K562 (cell line): ENCODE measurements around the gene NYAP1. TPM values are rescaled to one million over a fixed set of nuclear protein-coding genes. Genes with fewer than 3 reads are reported as not detected.
A peak's percentile ranks its signal among the peaks of the same experiment; 100 is the strongest.

Experiments
- CAMTA2 ChIP-seq: fragments of 250-450 bp; sonication (Bioruptor Pico); conservative IDR thresholded peaks from 2 replicates; pipeline ENCODE4 v1.5.1; 2022
- CXXC5 ChIP-seq: fragments of 250-450 bp; sonication (Bioruptor Pico); IDR thresholded peaks from 2 replicates; pipeline ENCODE4 v1.8.0; 2022; ENCODE audit warnings: inconsistent platforms, mild to moderate bottlenecking, moderate library complexity
- ERF ChIP-seq: fragments of 450-650 bp; formaldehyde crosslinking; IDR thresholded peaks from 2 replicates; pipeline ENCODE4 v1.4.0; 2020; ENCODE audit warnings: mild to moderate bottlenecking, mixed read lengths
- HDAC8 ChIP-seq: fragments of 450-650 bp; IDR thresholded peaks from 2 replicates; pipeline ENCODE4 v1.6.1; 2016; ENCODE audit warnings: mild to moderate bottlenecking, missing genetic modification characterization, moderate library complexity, missing compliant biosample characterization
- MAZ ChIP-seq, 2 experiments: fragments of 450-650 bp in 1 of 2; sonication (generic) in 1 of 2; formaldehyde crosslinking; IDR thresholded peaks in 1 of 2; conservative IDR thresholded peaks in 1 of 2; 2 replicates each; pipeline versions ENCODE4 v1.4.0 to v1.5.0; 2020; ENCODE audit warnings: mild to moderate bottlenecking in 1 of 2, missing genetic modification reagents in 1 of 2
- NCOR1 ChIP-seq: fragments of 450-650 bp; IDR thresholded peaks from 2 replicates; pipeline ENCODE4 v1.6.1; 2016; ENCODE audit warnings: mild to moderate bottlenecking, moderate library complexity
- NFATC3 ChIP-seq: fragments of 450-650 bp; IDR thresholded peaks from 2 replicates; pipeline ENCODE4 v1.6.1; 2017; ENCODE audit warnings: mild to moderate bottlenecking
- POLR2A ChIP-seq: fragments of 450-650 bp; conservative IDR thresholded peaks from 2 replicates; pipeline ENCODE4 v1.6.1; 2016
- POLR2AphosphoS2 ChIP-seq: IDR thresholded peaks from 2 replicates; pipeline ENCODE4 v1.6.1; 2012; ENCODE audit warnings: low read length, improper control_type of control experiment
- POLR2AphosphoS5 ChIP-seq: IDR thresholded peaks from 2 replicates; pipeline ENCODE4 v1.6.1; 2011; ENCODE audit warnings: mild to moderate bottlenecking, low read depth, low read length, moderate library complexity; ENCODE audit not compliant: control insufficient read depth, insufficient read depth
- POLR2G ChIP-seq: fragments of 200-400 bp; formaldehyde crosslinking; IDR thresholded peaks from 2 replicates; pipeline ENCODE4 v1.6.1; 2017; ENCODE audit warnings: low read depth, mild to moderate bottlenecking, antibody characterized with exemption, low read length, moderate library complexity
- RBFOX2 ChIP-seq: fragments of 200-400 bp; formaldehyde crosslinking; IDR thresholded peaks from 2 replicates; pipeline ENCODE4 v1.6.1; 2017; ENCODE audit warnings: low read depth, mild to moderate bottlenecking, low read length, moderate library complexity
- RBM17 ChIP-seq: fragments of 200-400 bp; formaldehyde crosslinking; IDR thresholded peaks from 2 replicates; pipeline ENCODE4 v1.6.1; 2017; ENCODE audit warnings: low read depth, mild to moderate bottlenecking, low read length, borderline replicate concordance
- U2AF2 ChIP-seq: fragments of 200-400 bp; formaldehyde crosslinking; optimal IDR thresholded peaks from 2 replicates; pipeline ENCODE3; 2017; ENCODE audit warnings: low read depth, mild to moderate bottlenecking, low read length
- ZBTB1 ChIP-seq: sonication (generic); formaldehyde crosslinking; IDR thresholded peaks from 2 replicates; pipeline ENCODE4 v1.8.1; 2023; ENCODE audit warnings: missing genetic modification reagents, low read depth, mild to moderate bottlenecking, borderline replicate concordance
- ZFPM2 ChIP-seq: fragments of 250-450 bp; sonication (Bioruptor Pico); IDR thresholded peaks from 2 replicates; pipeline ENCODE4 v1.5.1; 2022; ENCODE audit warnings: mild to moderate bottlenecking
- ZNF12 ChIP-seq: sonication (generic); formaldehyde crosslinking; IDR thresholded peaks from 2 replicates; pipeline ENCODE4 v1.4.0; 2020; ENCODE audit warnings: mild to moderate bottlenecking, missing genetic modification reagents
- ZNF354B ChIP-seq: fragments of 250-450 bp; sonication (Bioruptor Pico); IDR thresholded peaks from 2 replicates; pipeline ENCODE4 v1.4.0; 2020
- ZNF384 ChIP-seq: IDR thresholded peaks from 2 replicates; pipeline ENCODE4 v1.6.1; 2012; ENCODE audit warnings: low read depth, low read length, improper control_type of control experiment
- ZNF77 ChIP-seq: fragments of 250-450 bp; sonication (Bioruptor Pico); IDR thresholded peaks from 2 replicates; pipeline ENCODE4 v1.5.0; 2020
- polyA plus RNA-seq, 8 experiments: library from polyadenylated mRNA; depleted of rRNA in 4 of 8; stranded (reverse) in 5 of 8; unstranded in 3 of 8; fragments of >200 nt; fragmentation: Nextera tagmentation in 2 of 8; fragmentation: Illumina TruSeq in 1 of 8; extraction: Ambion mirVana in 2 of 8; extraction: Trizol in 1 of 8; gene quantifications; 2 replicates each; pipeline versions ENCODE4 v1.2.1 to v1.2.3, GENCODE V29; 2011 to 2014; ENCODE audit warnings: inconsistent platforms in 1 of 8, missing spikeins in 1 of 8
- total RNA-seq, 7 experiments: library from RNA; depleted of rRNA in 6 of 7; stranded (reverse); fragments of >200 nt in 6 of 7; fragmentation: Illumina TruSeq in 2 of 7; extraction: Trizol in 2 of 7; gene quantifications; 2 replicates each; pipeline versions ENCODE4 v1.2.1 to v1.2.3, GENCODE V29; 2011 to 2021; ENCODE audit warnings: low replicate concordance in 1 of 7
- TF ChIP-seq, protein P1 (sequence below): fragments of 450-650 bp; formaldehyde crosslinking; IDR thresholded peaks from 2 replicates; pipeline ENCODE4 v1.4.0; 2020; ENCODE audit warnings: mild to moderate bottlenecking, mixed read lengths
- TF ChIP-seq, protein P2 (sequence below): fragments of 450-650 bp; IDR thresholded peaks from 2 replicates; pipeline ENCODE4 v1.6.1; 2018; ENCODE audit not compliant: partially characterized antibody
- TF ChIP-seq, protein P3 (sequence below), 3 experiments: fragments of 200-800 bp in 1 of 3; sonication (Bioruptor generic) in 1 of 3; sonication (generic) in 1 of 3; formaldehyde crosslinking in 1 of 3; IDR thresholded peaks; 2 replicates each; pipeline versions ENCODE4 v1.6.1 to v1.8.0; 2016 to 2022; ENCODE audit warnings: mild to moderate bottlenecking in 2 of 3, missing compliant biosample characterization in 2 of 3, missing genetic modification characterization in 2 of 3, missing genetic modification reagents in 1 of 3
- TF ChIP-seq, protein P4 (sequence below): fragments of 250-450 bp; sonication (Bioruptor Pico); IDR thresholded peaks from 2 replicates; pipeline ENCODE4 v1.4.0; 2020; ENCODE audit warnings: borderline replicate concordance

The NYAP1 gene
- total and polyA plus RNA-seq, 9 of the 15 experiments (the other 6 are each of a cell fraction or from before 2014, with no cell fraction given) = 0.11 to 0.88 (median 0.22) TPM; not detected in 2

DNA sequence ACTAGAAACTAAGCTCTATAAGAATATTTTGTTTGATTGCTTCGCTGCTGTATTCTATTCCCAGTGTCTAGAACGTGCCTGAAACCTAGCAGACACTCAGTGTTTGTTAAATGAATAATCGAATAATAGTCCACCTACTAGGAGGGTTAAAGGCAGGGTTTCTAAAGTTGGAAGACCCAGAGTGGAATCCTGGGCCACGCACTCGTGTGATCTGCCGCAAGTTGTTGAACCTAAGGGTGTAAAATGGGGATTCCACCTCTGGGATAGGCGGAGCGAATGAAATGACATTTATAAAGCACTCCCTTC is 54.6 kb downstream of the NYAP1 start (continued):
- TF ChIP-seq, protein P1, sequence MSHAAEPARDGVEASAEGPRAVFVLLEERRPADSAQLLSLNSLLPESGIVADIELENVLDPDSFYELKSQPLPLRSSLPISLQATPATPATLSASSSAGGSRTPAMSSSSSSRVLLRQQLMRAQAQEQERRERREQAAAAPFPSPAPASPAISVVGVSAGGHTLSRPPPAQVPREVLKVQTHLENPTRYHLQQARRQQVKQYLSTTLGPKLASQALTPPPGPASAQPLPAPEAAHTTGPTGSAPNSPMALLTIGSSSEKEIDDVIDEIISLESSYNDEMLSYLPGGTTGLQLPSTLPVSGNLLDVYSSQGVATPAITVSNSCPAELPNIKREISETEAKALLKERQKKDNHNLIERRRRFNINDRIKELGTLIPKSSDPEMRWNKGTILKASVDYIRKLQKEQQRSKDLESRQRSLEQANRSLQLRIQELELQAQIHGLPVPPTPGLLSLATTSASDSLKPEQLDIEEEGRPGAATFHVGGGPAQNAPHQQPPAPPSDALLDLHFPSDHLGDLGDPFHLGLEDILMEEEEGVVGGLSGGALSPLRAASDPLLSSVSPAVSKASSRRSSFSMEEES = no peak
- TF ChIP-seq ZFPM2 (CRISPR knock-in tag) (no peak), RBFOX2 (no peak), U2AF2 (no peak), MAZ (CRISPR knock-in tag; conservative IDR thresholded peaks at IDR 0.05 in 1 of 2, IDR thresholded peaks at IDR 0.05 in 1 of 2) (no peak), POLR2AphosphoS2 (no peak), RBM17 (no peak), NFATC3 (peak; percentile 40; the same call in 1 of the 2 replicates), POLR2AphosphoS5 (no peak), POLR2A (no peak), ZNF384 (no peak), ZNF12 (CRISPR knock-in tag) (no peak), CAMTA2 (CRISPR knock-in tag) (no peak), ZNF354B (CRISPR knock-in tag) (no peak; the same call in 1 of the 2 replicates), POLR2G (no peak), ZNF77 (CRISPR knock-in tag) (no peak), CXXC5 (no peak), ERF (CRISPR knock-in tag) (no peak), ZBTB1 (CRISPR knock-in tag) (no peak), HDAC8 (tag) (no peak), NCOR1 (no peak)
- TF ChIP-seq, protein P2, sequence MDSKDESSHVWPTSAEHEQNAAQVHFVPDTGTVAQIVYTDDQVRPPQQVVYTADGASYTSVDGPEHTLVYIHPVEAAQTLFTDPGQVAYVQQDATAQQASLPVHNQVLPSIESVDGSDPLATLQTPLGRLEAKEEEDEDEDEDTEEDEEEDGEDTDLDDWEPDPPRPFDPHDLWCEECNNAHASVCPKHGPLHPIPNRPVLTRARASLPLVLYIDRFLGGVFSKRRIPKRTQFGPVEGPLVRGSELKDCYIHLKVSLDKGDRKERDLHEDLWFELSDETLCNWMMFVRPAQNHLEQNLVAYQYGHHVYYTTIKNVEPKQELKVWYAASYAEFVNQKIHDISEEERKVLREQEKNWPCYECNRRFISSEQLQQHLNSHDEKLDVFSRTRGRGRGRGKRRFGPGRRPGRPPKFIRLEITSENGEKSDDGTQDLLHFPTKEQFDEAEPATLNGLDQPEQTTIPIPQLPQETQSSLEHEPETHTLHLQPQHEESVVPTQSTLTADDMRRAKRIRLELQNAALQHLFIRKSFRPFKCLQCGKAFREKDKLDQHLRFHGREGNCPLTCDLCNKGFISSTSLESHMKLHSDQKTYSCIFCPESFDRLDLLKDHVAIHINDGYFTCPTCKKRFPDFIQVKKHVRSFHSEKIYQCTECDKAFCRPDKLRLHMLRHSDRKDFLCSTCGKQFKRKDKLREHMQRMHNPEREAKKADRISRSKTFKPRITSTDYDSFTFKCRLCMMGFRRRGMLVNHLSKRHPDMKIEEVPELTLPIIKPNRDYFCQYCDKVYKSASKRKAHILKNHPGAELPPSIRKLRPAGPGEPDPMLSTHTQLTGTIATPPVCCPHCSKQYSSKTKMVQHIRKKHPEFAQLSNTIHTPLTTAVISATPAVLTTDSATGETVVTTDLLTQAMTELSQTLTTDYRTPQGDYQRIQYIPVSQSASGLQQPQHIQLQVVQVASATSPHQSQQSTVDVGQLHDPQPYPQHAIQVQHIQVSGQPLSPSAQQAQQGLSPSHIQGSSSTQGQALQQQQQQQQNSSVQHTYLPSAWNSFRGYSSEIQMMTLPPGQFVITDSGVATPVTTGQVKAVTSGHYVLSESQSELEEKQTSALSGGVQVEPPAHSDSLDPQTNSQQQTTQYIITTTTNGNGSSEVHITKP = no peak
- TF ChIP-seq, protein P3, sequence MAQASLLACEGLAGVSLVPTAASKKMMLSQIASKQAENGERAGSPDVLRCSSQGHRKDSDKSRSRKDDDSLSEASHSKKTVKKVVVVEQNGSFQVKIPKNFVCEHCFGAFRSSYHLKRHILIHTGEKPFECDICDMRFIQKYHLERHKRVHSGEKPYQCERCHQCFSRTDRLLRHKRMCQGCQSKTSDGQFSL (CRISPR knock-in tag; IDR thresholded peaks at IDR 0.05) = no peak
- TF ChIP-seq, protein P3 (tag; IDR thresholded peaks at IDR 0.05) = no peak
- TF ChIP-seq, protein P4, sequence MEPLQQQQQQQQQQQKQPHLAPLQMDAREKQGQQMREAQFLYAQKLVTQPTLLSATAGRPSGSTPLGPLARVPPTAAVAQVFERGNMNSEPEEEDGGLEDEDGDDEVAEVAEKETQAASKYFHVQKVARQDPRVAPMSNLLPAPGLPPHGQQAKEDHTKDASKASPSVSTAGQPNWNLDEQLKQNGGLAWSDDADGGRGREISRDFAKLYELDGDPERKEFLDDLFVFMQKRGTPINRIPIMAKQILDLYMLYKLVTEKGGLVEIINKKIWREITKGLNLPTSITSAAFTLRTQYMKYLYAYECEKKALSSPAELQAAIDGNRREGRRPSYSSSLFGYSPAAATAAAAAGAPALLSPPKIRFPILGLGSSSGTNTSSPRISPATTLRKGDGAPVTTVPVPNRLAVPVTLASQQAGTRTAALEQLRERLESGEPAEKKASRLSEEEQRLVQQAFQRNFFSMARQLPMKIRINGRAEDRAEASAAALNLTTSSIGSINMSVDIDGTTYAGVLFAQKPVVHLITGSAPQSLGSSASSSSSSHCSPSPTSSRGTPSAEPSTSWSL (CRISPR knock-in tag) = no peak
